ENCODE data around the gene SCO2. TPM values are rescaled to one million over a fixed set of nuclear protein-coding genes. Genes with fewer than 3 reads are reported as not detected.
A peak's percentile ranks its signal among the peaks of the same experiment; 100 is the strongest.

The SCO2 gene
- total RNA-seq, 1 donor from 2014 or later = 0.78 TPM

DNA sequence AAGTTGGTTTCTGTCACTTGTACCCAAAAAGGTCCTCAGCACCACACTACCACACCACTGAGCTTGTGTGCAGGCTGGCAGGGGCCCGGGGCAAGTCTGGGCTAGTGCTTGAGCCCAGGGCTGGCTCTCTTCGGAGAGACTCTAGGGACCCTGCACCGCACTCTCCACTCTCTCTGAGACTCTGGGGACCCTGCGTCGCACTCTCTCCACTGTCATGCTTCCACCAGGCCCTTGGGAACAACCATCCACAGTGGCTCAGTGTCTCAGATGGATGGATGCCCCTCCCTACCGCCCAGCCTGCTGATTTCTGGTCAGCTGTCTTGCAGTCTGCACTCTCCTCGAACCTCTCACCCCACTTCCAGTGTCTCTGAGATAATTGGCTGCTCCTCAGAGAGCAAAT, 48.5 kb downstream of the SCO2 start:
- no peak for DNase-seq

DNA sequence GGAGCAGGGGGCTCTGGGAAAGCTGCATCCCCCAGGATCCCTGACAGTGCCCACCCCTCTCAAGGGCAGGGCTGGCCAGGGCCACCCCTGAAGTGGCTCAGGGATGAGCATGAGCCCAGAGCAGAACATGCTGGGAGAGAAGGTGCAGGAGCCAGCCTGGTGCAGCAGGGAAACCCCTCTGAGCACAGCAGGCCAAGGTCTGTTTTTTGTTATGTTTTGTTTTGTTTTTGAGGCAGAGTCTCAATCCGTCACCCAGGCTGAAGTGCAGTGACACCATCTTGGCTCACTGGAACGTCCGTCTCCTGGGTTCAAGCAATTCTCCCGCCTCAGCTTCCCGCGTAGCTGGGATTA, 49.8 kb downstream of the SCO2 start:
- DNase-seq = no peak

DNA sequence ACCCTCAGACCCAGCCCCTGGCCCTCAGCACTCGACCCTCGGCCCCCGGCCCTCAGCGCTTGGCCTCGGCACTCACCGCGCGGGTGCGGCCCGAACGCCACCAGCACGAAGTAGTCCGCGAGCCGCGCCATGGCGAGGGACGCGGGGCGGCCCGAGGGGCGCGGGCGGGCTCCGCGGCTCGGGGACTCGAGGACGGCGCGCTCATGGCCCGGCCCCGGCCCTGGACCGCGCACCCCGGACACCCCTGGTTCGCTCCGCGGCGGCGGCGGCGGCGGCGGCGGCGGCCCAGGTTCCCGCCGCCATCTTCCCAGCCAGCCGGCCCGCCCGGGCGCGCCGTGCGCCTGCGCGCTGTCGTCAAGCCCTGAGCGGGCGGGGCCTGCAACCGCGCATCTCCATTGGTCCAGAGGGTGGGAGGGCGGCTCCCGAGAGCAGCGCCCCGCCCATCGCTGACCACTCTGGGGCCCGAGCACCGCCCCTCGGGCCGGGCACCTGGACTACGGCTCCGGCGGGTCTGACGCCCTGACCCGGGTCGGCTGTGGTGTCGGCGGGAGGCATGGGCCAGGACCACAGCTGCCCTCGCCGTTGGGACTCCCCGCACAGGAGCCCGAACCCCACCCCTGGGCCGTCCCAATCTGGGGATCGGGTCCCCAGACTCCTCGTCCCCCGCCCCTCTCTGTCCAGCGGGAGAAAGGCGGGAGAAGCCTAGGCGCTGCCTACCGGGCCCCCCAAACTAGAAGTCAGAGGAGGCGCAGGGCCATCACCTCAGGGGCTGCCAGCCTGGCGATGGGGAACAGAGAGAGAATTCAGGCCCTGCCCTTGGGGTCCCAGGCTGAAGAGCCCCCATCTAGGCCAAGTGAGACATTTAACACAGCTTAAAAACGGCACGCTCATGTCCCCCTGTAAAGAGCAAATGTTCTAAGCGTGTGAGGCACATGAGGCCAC, 50.4 kb downstream of the SCO2 start, which contains the start of gene SBF1:
SBF1 (minus strand) TSS at position 326 of the 942 bp plus-strand sequence; CDS start at position 131, 195 bp downstream.
- peak; percentile 82 for DNase-seq

DNA sequence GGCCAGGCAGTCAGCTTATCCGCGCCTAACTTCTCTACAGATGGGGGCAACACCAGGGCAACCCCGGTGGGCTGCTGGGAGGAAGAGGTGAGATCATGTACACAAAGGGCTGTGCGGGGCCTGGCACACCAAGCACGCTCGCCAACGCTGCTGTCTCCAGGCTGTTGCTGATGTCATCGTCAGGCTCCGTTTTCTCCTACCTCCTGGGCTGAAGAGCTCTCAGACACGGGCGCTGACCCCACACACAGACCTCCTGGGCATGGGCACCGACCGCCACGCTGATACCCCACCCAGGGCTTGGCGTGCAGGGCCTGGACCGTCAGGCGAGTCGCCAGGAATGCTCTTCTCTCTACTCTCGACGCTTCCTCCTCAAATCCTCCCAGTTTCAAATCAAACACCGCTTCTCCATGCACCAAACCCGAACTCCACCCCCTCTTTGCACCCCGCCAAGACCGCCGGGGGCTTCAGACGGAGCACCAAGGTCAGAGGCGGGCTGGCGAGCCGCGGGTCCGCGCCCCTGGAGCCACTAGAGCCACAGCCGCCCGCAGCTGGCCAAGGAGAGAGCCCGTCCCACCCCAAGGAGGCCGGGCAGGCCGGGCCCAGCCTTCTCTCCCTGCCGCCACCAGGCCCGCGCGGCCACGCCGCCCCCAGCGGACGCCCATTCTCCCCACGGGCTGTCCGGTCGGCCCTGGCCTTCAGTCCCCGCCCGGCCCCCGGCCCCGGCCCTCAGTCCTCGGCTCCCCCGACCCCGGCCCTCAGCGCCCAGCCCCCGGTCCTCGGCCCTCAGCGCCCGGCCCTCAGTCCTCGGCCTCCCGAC, 51.3 kb downstream of the SCO2 start:
- no peak for DNase-seq

Other genes with a start within 250 kb of the SCO2 start
- gene PLXNB2, start 218.0 kb downstream of the SCO2 start, total RNA-seq = 46.0 TPM
- gene DENND6B, start 198.6 kb downstream of the SCO2 start, total RNA-seq = 16.5 TPM
- 71.7 TPM for gene PPP6R2, start 182.3 kb downstream of the SCO2 start, total RNA-seq
- 97.0 TPM for gene SBF1, start 50.6 kb downstream of the SCO2 start, total RNA-seq
- not detected for gene ADM2, start 44.1 kb downstream of the SCO2 start, total RNA-seq
- gene MIOX, start 38.7 kb downstream of the SCO2 start, total RNA-seq = not detected
- gene LMF2, start 17.9 kb downstream of the SCO2 start, total RNA-seq = 9.8 TPM
- gene NCAPH2, start 17.4 kb downstream of the SCO2 start, total RNA-seq = 46.9 TPM
- 2.0 TPM for gene TYMP, start 4.4 kb upstream of the SCO2 start, total RNA-seq
- gene KLHDC7B, start 20.3 kb upstream of the SCO2 start, total RNA-seq = not detected
- not detected for gene SYCE3, start 37.3 kb upstream of the SCO2 start, total RNA-seq
- gene CPT1B, start 52.8 kb upstream of the SCO2 start, total RNA-seq = 6.7 TPM
- 24.8 TPM for gene CHKB, start 57.3 kb upstream of the SCO2 start, total RNA-seq
- gene MAPK8IP2, start 75.2 kb upstream of the SCO2 start, total RNA-seq = 76.3 TPM
- gene ARSA, start 102.6 kb upstream of the SCO2 start, total RNA-seq = 6.9 TPM
- 6.2 TPM for gene SHANK3, start 147.2 kb upstream of the SCO2 start, total RNA-seq
- not detected for gene ACR, start 212.6 kb upstream of the SCO2 start, total RNA-seq

Measured in occipital lobe (tissue), 2 donors.